GM10266 (cell line): ENCODE results near the gene LAMB4.

Experiments used
- DNase-seq: peaks from one replicate; pipeline ENCODE4 v3.0.0; 2012; ENCODE audit errors: extremely low spot score
- TF ChIP-seq, protein P1 (sequence below): IDR thresholded peaks from 2 replicates; pipeline ENCODE4 v1.5.1; 2012; ENCODE audit warnings: mild to moderate bottlenecking, low read depth; ENCODE audit not compliant: control insufficient read depth, insufficient read depth; ENCODE audit errors: missing control alignments

LAMB4 gene, protein sequence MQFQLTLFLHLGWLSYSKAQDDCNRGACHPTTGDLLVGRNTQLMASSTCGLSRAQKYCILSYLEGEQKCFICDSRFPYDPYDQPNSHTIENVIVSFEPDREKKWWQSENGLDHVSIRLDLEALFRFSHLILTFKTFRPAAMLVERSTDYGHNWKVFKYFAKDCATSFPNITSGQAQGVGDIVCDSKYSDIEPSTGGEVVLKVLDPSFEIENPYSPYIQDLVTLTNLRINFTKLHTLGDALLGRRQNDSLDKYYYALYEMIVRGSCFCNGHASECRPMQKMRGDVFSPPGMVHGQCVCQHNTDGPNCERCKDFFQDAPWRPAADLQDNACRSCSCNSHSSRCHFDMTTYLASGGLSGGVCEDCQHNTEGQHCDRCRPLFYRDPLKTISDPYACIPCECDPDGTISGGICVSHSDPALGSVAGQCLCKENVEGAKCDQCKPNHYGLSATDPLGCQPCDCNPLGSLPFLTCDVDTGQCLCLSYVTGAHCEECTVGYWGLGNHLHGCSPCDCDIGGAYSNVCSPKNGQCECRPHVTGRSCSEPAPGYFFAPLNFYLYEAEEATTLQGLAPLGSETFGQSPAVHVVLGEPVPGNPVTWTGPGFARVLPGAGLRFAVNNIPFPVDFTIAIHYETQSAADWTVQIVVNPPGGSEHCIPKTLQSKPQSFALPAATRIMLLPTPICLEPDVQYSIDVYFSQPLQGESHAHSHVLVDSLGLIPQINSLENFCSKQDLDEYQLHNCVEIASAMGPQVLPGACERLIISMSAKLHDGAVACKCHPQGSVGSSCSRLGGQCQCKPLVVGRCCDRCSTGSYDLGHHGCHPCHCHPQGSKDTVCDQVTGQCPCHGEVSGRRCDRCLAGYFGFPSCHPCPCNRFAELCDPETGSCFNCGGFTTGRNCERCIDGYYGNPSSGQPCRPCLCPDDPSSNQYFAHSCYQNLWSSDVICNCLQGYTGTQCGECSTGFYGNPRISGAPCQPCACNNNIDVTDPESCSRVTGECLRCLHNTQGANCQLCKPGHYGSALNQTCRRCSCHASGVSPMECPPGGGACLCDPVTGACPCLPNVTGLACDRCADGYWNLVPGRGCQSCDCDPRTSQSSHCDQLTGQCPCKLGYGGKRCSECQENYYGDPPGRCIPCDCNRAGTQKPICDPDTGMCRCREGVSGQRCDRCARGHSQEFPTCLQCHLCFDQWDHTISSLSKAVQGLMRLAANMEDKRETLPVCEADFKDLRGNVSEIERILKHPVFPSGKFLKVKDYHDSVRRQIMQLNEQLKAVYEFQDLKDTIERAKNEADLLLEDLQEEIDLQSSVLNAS (N-terminal part only)

DNA sequence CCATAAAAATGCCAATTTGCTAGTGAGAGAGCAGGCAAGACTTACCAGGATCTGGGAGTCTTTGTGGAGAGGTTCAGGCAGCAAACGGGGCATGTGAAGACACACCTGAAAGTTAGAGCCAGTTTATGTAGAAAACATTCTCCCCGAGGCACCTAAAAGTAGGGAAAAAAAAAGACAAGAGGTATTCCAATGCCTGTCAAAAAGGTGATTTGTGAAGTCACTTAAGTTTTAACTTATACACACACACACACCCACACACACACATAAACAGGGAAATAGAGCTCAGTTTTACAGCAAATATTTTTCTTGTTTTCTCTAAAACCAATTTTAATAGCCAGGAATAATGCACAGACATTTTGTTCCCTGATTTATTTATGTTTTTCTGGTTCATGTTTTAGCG is at the start of gene LAMB4:
LAMB4 (minus strand) TSS at position 101 of the 400 bp plus-strand sequence. CDS start 7,197 bp downstream, outside the sequence.
- no peak for DNase-seq
- TF ChIP-seq, protein P1, sequence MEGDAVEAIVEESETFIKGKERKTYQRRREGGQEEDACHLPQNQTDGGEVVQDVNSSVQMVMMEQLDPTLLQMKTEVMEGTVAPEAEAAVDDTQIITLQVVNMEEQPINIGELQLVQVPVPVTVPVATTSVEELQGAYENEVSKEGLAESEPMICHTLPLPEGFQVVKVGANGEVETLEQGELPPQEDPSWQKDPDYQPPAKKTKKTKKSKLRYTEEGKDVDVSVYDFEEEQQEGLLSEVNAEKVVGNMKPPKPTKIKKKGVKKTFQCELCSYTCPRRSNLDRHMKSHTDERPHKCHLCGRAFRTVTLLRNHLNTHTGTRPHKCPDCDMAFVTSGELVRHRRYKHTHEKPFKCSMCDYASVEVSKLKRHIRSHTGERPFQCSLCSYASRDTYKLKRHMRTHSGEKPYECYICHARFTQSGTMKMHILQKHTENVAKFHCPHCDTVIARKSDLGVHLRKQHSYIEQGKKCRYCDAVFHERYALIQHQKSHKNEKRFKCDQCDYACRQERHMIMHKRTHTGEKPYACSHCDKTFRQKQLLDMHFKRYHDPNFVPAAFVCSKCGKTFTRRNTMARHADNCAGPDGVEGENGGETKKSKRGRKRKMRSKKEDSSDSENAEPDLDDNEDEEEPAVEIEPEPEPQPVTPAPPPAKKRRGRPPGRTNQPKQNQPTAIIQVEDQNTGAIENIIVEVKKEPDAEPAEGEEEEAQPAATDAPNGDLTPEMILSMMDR: no peak

DNA sequence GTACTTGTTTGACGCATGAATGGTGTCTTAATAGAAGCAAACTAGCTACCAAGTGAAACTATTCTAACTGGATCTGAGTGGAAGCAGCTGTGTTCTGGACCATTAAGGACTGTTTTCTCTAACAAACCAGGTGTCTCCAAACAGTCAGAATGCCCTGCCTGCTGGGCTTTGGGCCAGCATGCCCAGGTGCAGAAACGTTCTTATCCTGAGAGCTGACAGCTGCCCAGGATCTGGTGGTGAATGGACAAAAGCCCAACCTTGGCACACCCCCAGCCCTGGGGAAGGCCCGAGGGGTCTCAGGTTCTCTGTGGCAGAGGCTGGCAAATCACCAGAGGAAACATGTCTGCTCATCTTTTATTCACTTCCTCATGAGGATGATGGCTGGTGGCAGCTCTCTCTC is 48.2 kb upstream of the LAMB4 start:
- DNase-seq: no peak
- TF ChIP-seq, protein P1: no peak

DNA sequence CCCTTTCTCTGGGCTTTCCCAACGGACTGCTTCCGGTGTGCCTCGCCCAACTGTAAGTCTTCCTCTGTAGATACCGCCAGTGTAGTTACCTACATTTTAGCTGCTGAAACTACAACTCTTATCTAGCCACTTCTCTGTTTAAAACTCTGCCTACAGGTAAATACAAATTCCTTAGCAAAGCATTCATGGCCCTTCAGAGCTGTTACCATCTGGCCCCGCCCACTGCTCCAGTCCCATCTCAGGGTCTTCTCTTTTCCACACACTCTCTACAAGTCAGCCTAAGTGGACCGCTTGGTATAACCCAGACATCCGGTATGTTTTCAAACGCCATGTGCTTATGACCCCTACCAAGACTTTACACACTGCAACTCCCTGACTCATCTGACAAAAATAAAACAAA is 41.0 kb upstream of the LAMB4 start:
- DNase-seq: no peak
- TF ChIP-seq, protein P1: no peak

DNA sequence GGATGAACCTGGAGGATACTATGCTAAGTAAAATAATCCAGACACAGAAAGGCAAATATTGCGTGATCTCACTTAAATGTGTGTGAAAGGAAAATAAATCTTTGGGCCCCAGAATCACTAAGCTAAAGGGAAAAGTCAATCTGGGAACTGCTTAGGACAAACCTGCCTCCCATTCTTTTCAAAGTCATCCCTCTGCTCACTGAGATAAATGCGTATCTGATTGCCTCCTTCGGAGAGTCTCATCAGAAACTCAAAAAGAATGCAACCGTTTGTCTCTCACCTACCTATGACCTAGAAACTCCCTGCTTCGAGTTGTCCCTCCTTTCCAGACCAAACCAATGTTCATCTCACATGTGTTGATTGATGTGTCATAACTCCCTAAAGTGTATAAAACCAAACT is 40.1 kb upstream of the LAMB4 start:
- TF ChIP-seq, protein P1: no peak
- no peak for DNase-seq

DNA sequence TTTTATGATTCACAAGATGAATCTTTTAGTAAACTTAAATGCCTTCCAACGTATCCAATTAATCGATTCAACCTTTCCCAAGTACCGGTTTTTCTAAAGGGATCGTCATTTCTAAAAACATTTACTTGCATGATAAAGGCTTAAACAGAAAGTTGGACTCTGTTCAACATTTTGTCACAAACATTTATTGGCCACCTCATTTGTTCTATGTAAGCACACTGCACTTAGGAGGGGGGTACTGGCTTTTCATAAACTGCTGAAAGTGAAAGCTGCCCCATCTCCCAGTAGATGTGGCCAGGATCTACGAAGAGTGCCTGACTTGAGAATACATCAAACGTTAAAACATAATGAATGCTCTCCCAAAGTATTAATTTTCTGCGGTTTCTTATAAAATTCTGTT is 37.3 kb upstream of the LAMB4 start:
- TF ChIP-seq, protein P1: no peak
- DNase-seq: no peak

DNA sequence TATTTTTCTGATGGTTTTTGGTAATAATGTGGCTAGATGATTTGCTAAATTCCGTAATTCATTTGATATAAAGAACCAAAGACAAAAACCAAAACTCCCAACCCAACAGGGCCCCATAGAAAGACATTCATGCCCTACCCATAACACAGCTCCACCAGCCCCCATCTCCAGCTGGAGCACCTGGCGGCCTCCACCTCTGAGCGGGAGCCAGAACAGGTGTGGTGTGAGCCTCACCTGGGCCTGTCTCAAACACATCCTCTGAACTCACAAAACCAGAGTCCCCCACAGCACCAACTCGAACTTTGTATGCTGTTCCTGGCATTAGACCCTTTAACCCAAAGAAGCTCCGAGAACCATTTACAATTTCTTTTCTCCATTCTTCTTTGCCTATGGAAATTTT is 36.5 kb upstream of the LAMB4 start:
- DNase-seq: no peak
- TF ChIP-seq, protein P1: no peak
